Neural progenitor cell (in vitro differentiated cells): ENCODE data around the gene SSBP2.

Source experiments
- CTCF ChIP-seq: fragments of 200-600 bp; sonication (generic); IDR thresholded peaks from 2 replicates; pipeline ENCODE4 v1.5.1; 2017; ENCODE audit warnings: antibody characterized with exemption, mild to moderate bottlenecking
- EZH2 ChIP-seq: fragments of 200-600 bp; sonication (generic); IDR thresholded peaks from 2 replicates; pipeline ENCODE4 v1.6.1; 2017; ENCODE audit warnings: antibody characterized with exemption, mild to moderate bottlenecking, moderate library complexity

GRCh38 chr5:81537905-81538547 lies 212.9 kb downstream of the SSBP2 start:
- no peak for TF ChIP-seq CTCF
- TF ChIP-seq EZH2: no peak
